AG04450 (cell line): ENCODE data around the gene SORCS2. TPM values are rescaled to one million over a fixed set of nuclear protein-coding genes. Genes with fewer than 3 reads are reported as not detected.

ENCODE experiments used
- CTCF ChIA-PET: fragments of 300-600, 350-600 bp; formaldehyde crosslinking; extraction: SDS; loops from one replicate; lab custom pipeline; 2022; ENCODE audit warnings: antibody characterized with exemption, inconsistent platforms; lab: Charles Lee
- POLR2A ChIA-PET: fragments of 350-600 bp; formaldehyde crosslinking; extraction: SDS; loops from one replicate; lab custom pipeline; 2021; ENCODE audit warnings: antibody characterized with exemption, inconsistent platforms; lab: Yijun Ruan, JAX
- DNase-seq: peaks from one replicate; pipeline ENCODE4 v3.0.0-alpha.2; 2011; ENCODE audit warnings: low read depth, low spot score
- H3K27ac ChIP-seq: one replicate; pipeline ENCODE4 v1.5.1; 2012; ENCODE audit warnings: low read depth, low read length, control low read depth
- H3K27me3 ChIP-seq: one replicate; pipeline ENCODE4 v1.6.0; 2012; ENCODE audit warnings: low read length; ENCODE audit not compliant: control insufficient read depth, insufficient read depth
- H3K4me3 ChIP-seq: 2 replicates; pipeline ENCODE4 v1.5.1; 2011; ENCODE audit warnings: mild to moderate bottlenecking, low read depth, low read length, control low read depth
- H3K9me3 ChIP-seq: 2 replicates; pipeline ENCODE4 v1.5.1; 2012; ENCODE audit warnings: low read length; ENCODE audit not compliant: control insufficient read depth, insufficient read depth
- polyA plus RNA-seq: library from polyadenylated mRNA; depleted of rRNA; stranded (reverse); fragments of >200 nt; gene quantifications from 2 replicates; pipeline ENCODE4 v1.2.3, GENCODE V29; 2011
- TF ChIP-seq, protein P1 (sequence below): IDR thresholded peaks from 2 replicates; pipeline ENCODE4 v1.5.1; 2011; ENCODE audit warnings: low read depth, low read length, control low read depth, inconsistent platforms

Gene SORCS2
- polyA plus RNA-seq, 1 experiment: 0.29 TPM

DNA sequence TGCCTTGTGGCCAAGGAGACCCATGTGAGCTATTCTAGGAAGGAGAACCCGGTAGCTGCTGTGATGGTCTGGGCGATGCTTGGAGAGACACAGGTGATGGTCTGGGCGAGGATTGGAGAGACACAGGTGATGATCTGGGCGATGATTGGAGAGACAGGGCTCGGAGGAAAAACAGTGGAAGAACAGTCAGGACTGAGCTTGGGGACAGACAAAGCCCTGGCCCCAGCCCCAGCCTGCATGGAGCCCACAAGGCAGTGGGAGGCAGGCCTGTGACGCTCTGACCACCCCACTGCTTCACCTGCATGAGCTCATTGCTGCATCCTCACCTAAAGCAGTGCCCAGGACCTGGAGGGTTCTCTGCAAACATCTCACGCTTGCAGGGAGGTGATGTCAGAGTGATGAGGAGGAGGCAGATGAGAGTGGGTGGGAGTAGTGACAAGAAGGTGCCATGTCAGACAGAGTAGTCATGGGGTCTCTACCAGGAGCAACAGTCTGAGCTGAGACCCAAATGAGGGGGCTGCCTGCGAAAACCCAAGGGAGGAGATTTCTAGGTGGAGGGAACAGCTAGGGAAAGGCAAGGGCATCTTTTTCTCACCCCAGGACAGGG lies 278.3 kb downstream of the SORCS2 start:
- H3K27me3 ChIP-seq: peaks cover 25% of the 10 kb centered on the region
- ChIA-PET CTCF (no interaction called here), POLR2A (no interaction called here)
- peaks cover 8% of the 10 kb centered on the region for H3K9me3 ChIP-seq
- no peak overlapping the region for H3K4me3 ChIP-seq
- DNase-seq: no peak
- TF ChIP-seq, protein P1, sequence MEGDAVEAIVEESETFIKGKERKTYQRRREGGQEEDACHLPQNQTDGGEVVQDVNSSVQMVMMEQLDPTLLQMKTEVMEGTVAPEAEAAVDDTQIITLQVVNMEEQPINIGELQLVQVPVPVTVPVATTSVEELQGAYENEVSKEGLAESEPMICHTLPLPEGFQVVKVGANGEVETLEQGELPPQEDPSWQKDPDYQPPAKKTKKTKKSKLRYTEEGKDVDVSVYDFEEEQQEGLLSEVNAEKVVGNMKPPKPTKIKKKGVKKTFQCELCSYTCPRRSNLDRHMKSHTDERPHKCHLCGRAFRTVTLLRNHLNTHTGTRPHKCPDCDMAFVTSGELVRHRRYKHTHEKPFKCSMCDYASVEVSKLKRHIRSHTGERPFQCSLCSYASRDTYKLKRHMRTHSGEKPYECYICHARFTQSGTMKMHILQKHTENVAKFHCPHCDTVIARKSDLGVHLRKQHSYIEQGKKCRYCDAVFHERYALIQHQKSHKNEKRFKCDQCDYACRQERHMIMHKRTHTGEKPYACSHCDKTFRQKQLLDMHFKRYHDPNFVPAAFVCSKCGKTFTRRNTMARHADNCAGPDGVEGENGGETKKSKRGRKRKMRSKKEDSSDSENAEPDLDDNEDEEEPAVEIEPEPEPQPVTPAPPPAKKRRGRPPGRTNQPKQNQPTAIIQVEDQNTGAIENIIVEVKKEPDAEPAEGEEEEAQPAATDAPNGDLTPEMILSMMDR: no peak
- no peak overlapping the region for H3K27ac ChIP-seq

DNA sequence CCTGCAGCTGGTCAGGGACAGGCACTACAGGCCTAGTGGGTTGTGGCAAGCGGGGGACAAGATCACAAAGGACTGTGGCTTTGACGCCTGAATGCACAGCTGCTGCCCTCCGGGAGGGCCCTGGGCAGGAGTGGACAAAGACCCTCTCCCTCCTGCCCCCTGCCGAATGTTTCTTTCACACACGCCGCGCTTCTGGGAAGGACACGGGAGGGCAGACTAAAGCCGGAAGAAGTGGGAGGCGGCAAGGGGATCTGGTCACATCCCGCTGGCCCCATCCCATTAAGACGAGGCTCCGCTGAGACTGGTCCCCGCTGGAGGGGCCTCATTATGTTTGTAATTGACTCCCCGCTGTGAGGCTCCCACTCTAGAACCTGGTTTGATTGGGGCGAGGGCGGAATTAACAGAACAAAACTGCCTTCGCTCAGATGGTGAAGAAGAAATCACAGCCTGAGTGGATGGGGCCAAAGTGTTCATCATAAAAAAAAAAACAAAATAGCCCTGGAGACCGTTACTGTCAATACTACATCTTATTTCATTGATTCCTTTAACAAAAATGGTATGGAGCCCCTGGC lies 280.2 kb downstream of the SORCS2 start:
- POLR2A ChIA-PET: no interaction called here
- Histone ChIP-seq H3K9me3 (no peaks in the 10 kb centered on the region; the same call in 1 of the 2 replicates), H3K27me3 (peaks cover 25% of the 10 kb centered on the region), H3K4me3 (no peak overlapping the region), H3K27ac (no peak overlapping the region)
- CTCF ChIA-PET: no interaction called here
- TF ChIP-seq, protein P1: no peak
- no peak for DNase-seq

DNA sequence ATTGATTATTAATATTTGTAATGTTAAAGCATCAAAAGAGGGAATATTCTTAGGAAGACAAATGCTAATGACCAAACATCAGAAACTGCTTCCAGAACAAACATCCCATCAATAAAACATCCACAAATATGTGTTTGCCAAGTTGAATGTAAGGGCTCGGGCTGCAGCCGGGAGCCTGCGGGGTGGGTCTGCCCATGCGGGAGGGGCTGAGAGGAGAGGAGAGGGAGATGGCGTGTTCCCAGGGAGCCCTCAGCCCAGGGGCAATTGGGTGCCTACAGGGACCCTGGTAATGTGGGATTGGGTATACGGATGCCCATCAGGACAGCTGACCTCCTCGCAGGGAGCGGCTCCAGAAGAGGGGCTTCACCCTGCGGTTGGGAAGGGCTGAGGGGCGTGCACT lies 280.7 kb downstream of the SORCS2 start:
- TF ChIP-seq, protein P1: no peak
- no peak for DNase-seq
- H3K27me3 ChIP-seq: peaks cover 28% of the 10 kb centered on the region
- H3K9me3 ChIP-seq: no peaks in the 10 kb centered on the region; the same call in 1 of the 2 replicates
- ChIA-PET CTCF (no interaction called here), POLR2A (no interaction called here)
- no peak overlapping the region for H3K4me3 ChIP-seq
- H3K27ac ChIP-seq: no peak overlapping the region

DNA sequence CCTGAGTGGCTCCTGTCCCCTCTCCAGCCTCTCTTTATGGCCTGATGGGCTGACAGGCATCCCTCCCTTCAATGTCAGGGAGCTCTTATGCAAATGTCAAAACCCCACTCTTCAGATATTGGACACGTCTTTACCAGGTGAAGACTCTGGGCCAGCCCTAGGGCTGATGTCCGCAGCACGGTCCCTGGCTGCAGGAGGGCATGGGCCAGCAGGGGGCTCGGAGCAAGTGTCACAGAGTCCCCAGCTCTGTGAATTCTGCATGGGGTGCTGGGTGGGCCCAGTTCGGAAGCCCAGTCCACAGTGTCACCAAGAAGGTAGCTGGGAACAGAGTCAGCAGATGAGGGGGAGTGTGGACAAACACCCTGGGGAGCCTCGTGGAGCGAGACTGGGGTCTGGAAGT lies 282.0 kb downstream of the SORCS2 start:
- H3K27me3 ChIP-seq: peaks cover 35% of the 10 kb centered on the region
- TF ChIP-seq, protein P1: no peak
- H3K9me3 ChIP-seq: no peaks in the 10 kb centered on the region; the same call in 1 of the 2 replicates
- no peak for DNase-seq
- ChIA-PET POLR2A (no interaction called here), CTCF (no interaction called here)
- no peak overlapping the region for H3K4me3 ChIP-seq
- H3K27ac ChIP-seq: no peak overlapping the region

DNA sequence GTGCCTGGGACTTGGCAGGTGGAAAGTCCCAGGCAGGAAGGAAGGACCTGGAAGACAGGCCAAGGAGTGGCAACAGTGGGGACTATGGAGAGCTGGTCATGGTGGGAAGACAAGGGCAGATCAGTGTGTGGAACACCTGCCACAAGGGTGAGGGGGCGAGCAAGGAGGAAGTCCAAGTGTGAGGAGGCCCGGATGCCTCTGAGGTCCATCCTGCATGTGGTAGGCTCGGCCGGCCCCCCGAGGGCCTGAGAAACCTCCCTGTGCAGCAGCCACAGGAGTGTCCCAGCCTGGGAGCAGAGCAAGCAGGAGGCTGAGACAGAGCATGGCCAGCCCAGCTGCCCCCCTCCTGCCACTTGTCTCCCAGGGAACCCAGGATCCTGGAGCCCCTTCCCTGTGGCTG lies 282.9 kb downstream of the SORCS2 start:
- POLR2A ChIA-PET: no interaction called here
- CTCF ChIA-PET: no interaction called here
- no peak for DNase-seq
- no peaks in the 10 kb centered on the region; the same call in 1 of the 2 replicates for H3K9me3 ChIP-seq
- no peak overlapping the region for H3K4me3 ChIP-seq
- peaks cover 38% of the 10 kb centered on the region for H3K27me3 ChIP-seq
- TF ChIP-seq, protein P1: no peak
- no peak overlapping the region for H3K27ac ChIP-seq
